PC-9 (cell line): ENCODE results near the gene ALDOB. TPM values are rescaled to one million over a fixed set of nuclear protein-coding genes. Genes with fewer than 3 reads are reported as not detected.

Experiments used
- Bru-seq: library from RNA; stranded (reverse); fragments of 400-500 nt; gene quantifications from one replicate; lab custom pipeline; 2021; lab: Mats Ljungman, UMichigan
- BruChase-seq, 2 experiments: library from RNA; stranded (reverse); fragments of 400-500 nt; gene quantifications; one replicate each; lab custom pipeline; 2021; lab: Mats Ljungman, UMichigan
- BruUV-seq: library from RNA; stranded (reverse); fragments of 400-500 nt; replicated peaks from 2 replicates; lab custom pipeline; 2021; lab: Mats Ljungman, UMichigan
- CTCF ChIA-PET: fragments of 300-600 bp; sonication (Branson Sonifier 250); formaldehyde crosslinking; loops from one replicate; lab custom pipeline; 2022; ENCODE audit warnings: antibody characterized with exemption; lab: Charles Lee
- POLR2A ChIA-PET: fragments of 300-600 bp; sonication (Branson Sonifier 250); formaldehyde crosslinking; loops from one replicate; lab custom pipeline; 2022; ENCODE audit warnings: antibody characterized with exemption; ENCODE audit not compliant: unreplicated experiment; lab: Charles Lee
- DNase-seq, 2 experiments: peaks; one replicate each; pipeline versions ENCODE4 v3.0.0 to v3.0.0-alpha.2; 2015 to 2022; ENCODE audit warnings: mixed read lengths in 1 of 2
- H2AFZ ChIP-seq: fragments of 200-600 bp; sonication (generic); 2 replicates; pipeline ENCODE4 v1.8.1; 2017; ENCODE audit warnings: antibody characterized with exemption
- H3F3A ChIP-seq: fragments of 200-600 bp; sonication (generic); 2 replicates; pipeline ENCODE4 v1.8.1; 2017; ENCODE audit warnings: antibody characterized with exemption, mild to moderate bottlenecking, low read depth; ENCODE audit not compliant: insufficient read depth
- H3K27ac ChIP-seq: fragments of 200-600 bp; sonication (generic); 2 replicates; pipeline ENCODE4 v1.6.1; 2016; ENCODE audit warnings: mixed run types
- H3K27me3 ChIP-seq: fragments of 200-600 bp; sonication (generic); 2 replicates; pipeline ENCODE4 v1.6.1; 2016; ENCODE audit warnings: low read depth, mixed run types; ENCODE audit not compliant: insufficient read depth
- H3K36me3 ChIP-seq: fragments of 200-600 bp; sonication (generic); 2 replicates; pipeline ENCODE4 v1.6.1; 2016; ENCODE audit warnings: low read depth, mixed run types
- H3K4me1 ChIP-seq: fragments of 200-600 bp; sonication (generic); replicated peaks from 2 replicates; pipeline ENCODE4 v1.6.1; 2016; ENCODE audit warnings: mixed run types; ENCODE audit not compliant: insufficient read depth
- H3K4me2 ChIP-seq: fragments of 200-600 bp; sonication (generic); 2 replicates; pipeline ENCODE4 v1.6.1; 2017; ENCODE audit warnings: mixed run types
- H3K4me3 ChIP-seq: fragments of 200-600 bp; sonication (generic); 2 replicates; pipeline ENCODE4 v1.6.1; 2016; ENCODE audit warnings: mixed run types
- H3K79me2 ChIP-seq: fragments of 200-600 bp; sonication (generic); 2 replicates; pipeline ENCODE4 v1.6.1; 2017; ENCODE audit warnings: low read depth, mixed run types
- H3K9me2 ChIP-seq: fragments of 200-600 bp; sonication (generic); 2 replicates; pipeline ENCODE4 v1.8.1; 2017; ENCODE audit warnings: mild to moderate bottlenecking; ENCODE audit not compliant: insufficient read depth
- H3K9me3 ChIP-seq: fragments of 200-600 bp; sonication (generic); 2 replicates; pipeline ENCODE4 v1.8.1; 2016; ENCODE audit warnings: low read depth; ENCODE audit not compliant: insufficient read depth
- H4K20me1 ChIP-seq: fragments of 200-600 bp; sonication (generic); 2 replicates; pipeline ENCODE4 v1.8.1; 2017; ENCODE audit not compliant: insufficient read depth
- CTCF ChIP-seq: fragments of 200-600 bp; sonication (generic); conservative IDR thresholded peaks from 2 replicates; pipeline ENCODE4 v1.6.1; 2017; ENCODE audit warnings: mixed run types, antibody characterized with exemption, mild to moderate bottlenecking, moderate library complexity
- EZH2 ChIP-seq: fragments of 200-600 bp; sonication (generic); IDR thresholded peaks from 2 replicates; pipeline ENCODE4 v1.8.0; 2017; ENCODE audit warnings: antibody characterized with exemption, low read depth
- intact Hi-C: fragments of 100-400 bp; cut with micrococcal nuclease; formaldehyde crosslinking; loops from one replicate; pipeline ENCODE4 v1.10.0; 2022; ENCODE audit not compliant: unreplicated experiment
- long read RNA-seq: library from polyadenylated mRNA; stranded (forward); transcript quantifications from one replicate; pipeline ENCODE4 v2.0.0, GENCODE V29; 2022
- total RNA-seq: library from RNA; stranded (reverse); gene quantifications from 2 replicates; pipeline ENCODE4 v1.2.3, GENCODE V29; 2021

The ALDOB gene
- total RNA-seq (not detected in 2 replicates), Bru-seq, nascent RNA (not detected), BruChase-seq, experiment 1, labeled RNA remaining after a 2-hour chase (percentile 1 among the genes with signal in this experiment), BruChase-seq, experiment 2, labeled RNA remaining after a 6-hour chase (not detected)
- long read RNA-seq = 0 reads

- no peak within 1 kb of the TSS for H3K27ac ChIP-seq
- peaks cover 16% of the 10 kb centered on the region; the same call in 1 of the 2 replicates for H3K27me3 ChIP-seq
- intact Hi-C loops = no loop called here
- no peaks in the 10 kb centered on the region for H4K20me1 ChIP-seq
- CTCF ChIA-PET = interaction anchor here (0.6 kb wide), 1 partner anchor 28 kb away, joined by 3 read pairs; no protein-coding TSS in a partner anchor
- TF ChIP-seq EZH2 (no peak), CTCF (no peak)
- no peak within 1 kb of the TSS for H3K4me2 ChIP-seq
- H3K4me3 ChIP-seq = no peak within 1 kb of the TSS
- no peaks in the 10 kb centered on the region for H3F3A ChIP-seq
- H2AFZ ChIP-seq = no peak within 1 kb of the TSS
- no TSS peak for BruUV-seq
- H3K9me3 ChIP-seq = no peaks in the 10 kb centered on the region
- H3K9me2 ChIP-seq = no peaks in the 10 kb centered on the region
- no peaks in the 10 kb centered on the region for H3K79me2 ChIP-seq
- POLR2A ChIA-PET = no interaction called here
- H3K36me3 ChIP-seq = no peaks in the 10 kb centered on the region
- H3K4me1 ChIP-seq = no peaks in the 10 kb centered on the region
- DNase-seq = no peak
Observed at GRCh38 chr9:101435601-101436079, at the start of gene ALDOB. ALDOB (minus strand) TSS chr9:101435774; CDS start chr9:101430887, 4,887 bp downstream.

DNA sequence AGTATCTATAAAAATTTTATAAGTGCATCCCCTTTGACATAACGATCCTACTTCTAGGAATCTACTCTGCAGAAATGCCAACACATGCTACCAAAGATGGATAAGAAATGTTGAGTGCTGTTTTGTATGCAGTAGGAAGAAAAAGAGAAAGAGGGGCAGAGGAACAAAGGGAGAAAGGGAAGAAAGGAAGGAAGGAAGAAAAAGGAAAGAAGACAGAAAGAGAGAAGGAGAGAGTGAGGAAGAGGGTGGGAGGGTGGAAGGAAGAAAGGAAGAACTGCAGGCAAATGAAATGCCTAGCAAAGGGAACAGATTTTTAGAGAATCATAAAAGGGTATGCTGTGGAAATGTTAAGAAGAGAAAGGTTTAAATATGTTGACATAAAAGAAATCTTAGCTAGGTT is 48.5 kb upstream of the ALDOB start:
- Histone ChIP-seq H4K20me1 (no peaks in the 10 kb centered on the region), H3K9me3 (no peaks in the 10 kb centered on the region), H3K79me2 (no peaks in the 10 kb centered on the region), H3K4me3 (no peak overlapping the region), H3K9me2 (no peaks in the 10 kb centered on the region), H3K4me1 (no peaks in the 10 kb centered on the region), H3K4me2 (no peak overlapping the region), H3K27ac (no peak overlapping the region), H3F3A (no peaks in the 10 kb centered on the region), H3K27me3 (no peaks in the 10 kb centered on the region), H3K36me3 (no peaks in the 10 kb centered on the region), H2AFZ (no peak overlapping the region)
- BruUV-seq = no TSS peak
- POLR2A ChIA-PET = no interaction called here
- TF ChIP-seq EZH2 = no peak
- no peak for TF ChIP-seq CTCF
- CTCF ChIA-PET = no interaction called here
- DNase-seq = no peak
- intact Hi-C loops = no loop called here

DNA sequence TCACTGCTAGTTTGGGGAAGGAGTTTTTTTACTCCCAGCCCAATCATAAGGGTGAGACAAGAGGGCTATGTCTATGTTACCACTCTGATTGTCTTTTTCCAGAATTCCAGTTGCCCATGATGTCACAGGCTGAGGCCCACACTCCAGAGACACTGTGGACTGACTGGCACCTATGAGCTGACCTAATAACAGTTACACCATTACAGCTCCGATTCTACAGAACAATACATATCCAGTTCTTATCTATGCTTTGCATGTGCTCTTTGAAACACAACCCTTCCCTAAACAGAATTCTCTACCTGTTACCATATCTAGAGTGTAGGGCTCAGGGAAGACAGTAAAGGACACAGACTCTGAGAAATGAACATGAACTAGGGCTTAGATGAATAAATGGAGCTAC is 45.7 kb upstream of the ALDOB start:
- POLR2A ChIA-PET = no interaction called here
- intact Hi-C loops = no loop called here
- TF ChIP-seq CTCF = no peak
- no peak for TF ChIP-seq EZH2
- Histone ChIP-seq H3K79me2 (no peaks in the 10 kb centered on the region), H3K27me3 (peaks cover 6% of the 10 kb centered on the region; the same call in 1 of the 2 replicates), H3F3A (no peaks in the 10 kb centered on the region), H3K4me3 (no peak overlapping the region), H3K9me3 (no peaks in the 10 kb centered on the region), H2AFZ (no peak overlapping the region), H3K9me2 (no peaks in the 10 kb centered on the region), H3K4me1 (no peaks in the 10 kb centered on the region), H3K27ac (no peak overlapping the region), H3K4me2 (no peak overlapping the region), H4K20me1 (no peaks in the 10 kb centered on the region), H3K36me3 (no peaks in the 10 kb centered on the region)
- BruUV-seq = no TSS peak
- CTCF ChIA-PET = no interaction called here
- DNase-seq = no peak
